WTC11 (cell line): ENCODE data around the gene RETREG3. TPM values are rescaled to one million over a fixed set of nuclear protein-coding genes. Genes with fewer than 3 reads are reported as not detected.

Experiments used
- ATAC-seq: fragments of 200-7000 bp; cut with Tn5 transposase; 2 replicates; pipeline ENCODE4 v1.10.0; 2021; ENCODE audit warnings: mild to moderate bottlenecking, moderate library complexity
- CTCF ChIA-PET: fragments of 300-600 bp; sonication (Branson Sonifier 250); formaldehyde crosslinking; loops from one replicate; lab custom pipeline; 2021; ENCODE audit warnings: antibody characterized with exemption; lab: Charles Lee
- POLR2A ChIA-PET: fragments of 350-600 bp; sonication (Branson Sonifier 250); formaldehyde crosslinking; loops from one replicate; lab custom pipeline; 2021; ENCODE audit warnings: antibody characterized with exemption; lab: Charles Lee
- DNase-seq: peaks from one replicate; pipeline ENCODE4 v3.0.0; 2021; ENCODE audit warnings: low spot score
- H3K27ac Mint-ChIP-seq: 2 replicates; pipeline ENCODE4 v1.8.0; 2021; ENCODE audit warnings: mixed read lengths
- H3K27me3 Mint-ChIP-seq: 2 replicates; pipeline ENCODE4 v1.8.0; 2021; ENCODE audit warnings: low read depth, mild to moderate bottlenecking, moderate library complexity, mixed read lengths
- H3K36me3 Mint-ChIP-seq: 2 replicates; pipeline ENCODE4 v1.8.0; 2021; ENCODE audit warnings: mixed read lengths
- H3K4me1 Mint-ChIP-seq: 2 replicates; pipeline ENCODE4 v1.8.0; 2022; ENCODE audit warnings: mixed read lengths
- H3K4me3 Mint-ChIP-seq: 2 replicates; pipeline ENCODE4 v1.8.0; 2021; ENCODE audit warnings: mild to moderate bottlenecking, moderate library complexity, mixed read lengths
- H3K9me3 Mint-ChIP-seq: 2 replicates; pipeline ENCODE4 v1.8.0; 2021; ENCODE audit warnings: mixed read lengths
- ATF2 ChIP-seq: sonication (generic); formaldehyde crosslinking; IDR thresholded peaks from 2 replicates; pipeline ENCODE4 v1.8.1; 2022; ENCODE audit warnings: low read depth, missing genetic modification reagents, borderline replicate concordance
- CBFB ChIP-seq: sonication (generic); formaldehyde crosslinking; IDR thresholded peaks from 2 replicates; pipeline ENCODE4 v1.8.1; 2022; ENCODE audit warnings: mild to moderate bottlenecking, low read depth, missing genetic modification reagents
- FOXJ3 ChIP-seq: sonication (generic); formaldehyde crosslinking; IDR thresholded peaks from 2 replicates; pipeline ENCODE4 v1.9.0; 2021; ENCODE audit warnings: missing genetic modification reagents, mild to moderate bottlenecking, borderline replicate concordance
- GABPB1 ChIP-seq: sonication (generic); formaldehyde crosslinking; IDR thresholded peaks from 2 replicates; pipeline ENCODE4 v1.8.1; 2023; ENCODE audit warnings: mild to moderate bottlenecking, missing genetic modification reagents
- IRF1 ChIP-seq: sonication (generic); formaldehyde crosslinking; IDR thresholded peaks from 2 replicates; pipeline ENCODE4 v1.8.0; 2023; ENCODE audit warnings: missing genetic modification reagents
- RELA ChIP-seq: sonication (generic); formaldehyde crosslinking; IDR thresholded peaks from 2 replicates; pipeline ENCODE4 v1.8.1; 2022; ENCODE audit warnings: missing genetic modification reagents, mild to moderate bottlenecking, borderline replicate concordance
- SP1 ChIP-seq: sonication (generic); formaldehyde crosslinking; conservative IDR thresholded peaks from 2 replicates; pipeline ENCODE4 v1.8.1; 2022; ENCODE audit warnings: missing genetic modification reagents
- ZNF138 ChIP-seq: sonication (generic); formaldehyde crosslinking; conservative IDR thresholded peaks from 2 replicates; pipeline ENCODE4 v1.8.1; 2022; ENCODE audit warnings: mild to moderate bottlenecking, moderate library complexity, missing genetic modification reagents
- ZNF532 ChIP-seq: fragments of 250-450 bp; sonication (Bioruptor Pico); IDR thresholded peaks from 2 replicates; pipeline ENCODE4 v1.9.0; 2021; ENCODE audit warnings: mild to moderate bottlenecking, borderline replicate concordance
- total RNA-seq: library from RNA; stranded (reverse); gene quantifications from 3 replicates; pipeline ENCODE4 v1.2.3, GENCODE V29; 2021
- TF ChIP-seq, protein P1 (sequence below): sonication (generic); formaldehyde crosslinking; IDR thresholded peaks from 2 replicates; pipeline ENCODE4 v1.8.1; 2022; ENCODE audit warnings: missing genetic modification reagents, borderline replicate concordance
- TF ChIP-seq, protein P2 (sequence below): sonication (generic); formaldehyde crosslinking; IDR thresholded peaks from 2 replicates; pipeline ENCODE4 v1.8.1; 2023; ENCODE audit warnings: mild to moderate bottlenecking, missing genetic modification reagents
- TF ChIP-seq, protein P3 (sequence below): sonication (generic); formaldehyde crosslinking; IDR thresholded peaks from 2 replicates; pipeline ENCODE4 v1.8.1; 2022; ENCODE audit warnings: mild to moderate bottlenecking, missing genetic modification reagents, moderate library complexity, borderline replicate concordance

RETREG3 gene
- total RNA-seq, 1 experiment from 2014 or later = 40.4 TPM

- Mint-ChIP-seq H3K27ac (peak overlapping the region; percentile 85), H3K36me3 (peaks cover 3% of the 10 kb centered on the region; the same call in 1 of the 2 replicates), H3K4me3 (peak overlapping the region; percentile 73), H3K4me1 (peaks cover 31% of the 10 kb centered on the region), H3K9me3 (no peaks in the 10 kb centered on the region), H3K27me3 (peaks cover 27% of the 10 kb centered on the region)
- TF ChIP-seq ATF2 (CRISPR knock-in tag) = no peak
- TF ChIP-seq, protein P1, sequence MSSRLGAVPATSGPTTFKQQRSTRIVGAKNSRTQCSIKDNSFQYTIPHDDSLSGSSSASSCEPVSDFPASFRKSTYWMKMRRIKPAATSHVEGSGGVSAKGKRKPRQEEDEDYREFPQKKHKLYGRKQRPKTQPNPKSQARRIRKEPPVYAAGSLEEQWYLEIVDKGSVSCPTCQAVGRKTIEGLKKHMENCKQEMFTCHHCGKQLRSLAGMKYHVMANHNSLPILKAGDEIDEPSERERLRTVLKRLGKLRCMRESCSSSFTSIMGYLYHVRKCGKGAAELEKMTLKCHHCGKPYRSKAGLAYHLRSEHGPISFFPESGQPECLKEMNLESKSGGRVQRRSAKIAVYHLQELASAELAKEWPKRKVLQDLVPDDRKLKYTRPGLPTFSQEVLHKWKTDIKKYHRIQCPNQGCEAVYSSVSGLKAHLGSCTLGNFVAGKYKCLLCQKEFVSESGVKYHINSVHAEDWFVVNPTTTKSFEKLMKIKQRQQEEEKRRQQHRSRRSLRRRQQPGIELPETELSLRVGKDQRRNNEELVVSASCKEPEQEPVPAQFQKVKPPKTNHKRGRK (CRISPR knock-in tag) = no peak
- TF ChIP-seq FOXJ3 (CRISPR knock-in tag) = no peak
- TF ChIP-seq ZNF138 = no peak
- no peak for TF ChIP-seq CBFB (CRISPR knock-in tag)
- TF ChIP-seq IRF1 (CRISPR knock-in tag) = no peak
- no peak for TF ChIP-seq RELA
- TF ChIP-seq ZNF532 = no peak
- peak; percentile 2; the same call in 1 of the 2 replicates for ATAC-seq
- CTCF ChIA-PET = interaction anchor here (0.7 to 7.1 kb wide), 10 partner anchors 8 to 355 kb away, joined by 3 to 65 read pairs (median 4); partner anchors contain the start of genes CAVIN1, KCNH4, PSMC3IP and STAT3
- no peak for DNase-seq
- POLR2A ChIA-PET = interaction anchor here (1.1 to 2.3 kb wide), 2 partner anchors 13 to 16 kb away, joined by 3 to 15 read pairs; no protein-coding TSS in a partner anchor
These were observed 73.8 kb downstream of the RETREG3 start for GRCh38 chr17:42535155-42536047.

DNA sequence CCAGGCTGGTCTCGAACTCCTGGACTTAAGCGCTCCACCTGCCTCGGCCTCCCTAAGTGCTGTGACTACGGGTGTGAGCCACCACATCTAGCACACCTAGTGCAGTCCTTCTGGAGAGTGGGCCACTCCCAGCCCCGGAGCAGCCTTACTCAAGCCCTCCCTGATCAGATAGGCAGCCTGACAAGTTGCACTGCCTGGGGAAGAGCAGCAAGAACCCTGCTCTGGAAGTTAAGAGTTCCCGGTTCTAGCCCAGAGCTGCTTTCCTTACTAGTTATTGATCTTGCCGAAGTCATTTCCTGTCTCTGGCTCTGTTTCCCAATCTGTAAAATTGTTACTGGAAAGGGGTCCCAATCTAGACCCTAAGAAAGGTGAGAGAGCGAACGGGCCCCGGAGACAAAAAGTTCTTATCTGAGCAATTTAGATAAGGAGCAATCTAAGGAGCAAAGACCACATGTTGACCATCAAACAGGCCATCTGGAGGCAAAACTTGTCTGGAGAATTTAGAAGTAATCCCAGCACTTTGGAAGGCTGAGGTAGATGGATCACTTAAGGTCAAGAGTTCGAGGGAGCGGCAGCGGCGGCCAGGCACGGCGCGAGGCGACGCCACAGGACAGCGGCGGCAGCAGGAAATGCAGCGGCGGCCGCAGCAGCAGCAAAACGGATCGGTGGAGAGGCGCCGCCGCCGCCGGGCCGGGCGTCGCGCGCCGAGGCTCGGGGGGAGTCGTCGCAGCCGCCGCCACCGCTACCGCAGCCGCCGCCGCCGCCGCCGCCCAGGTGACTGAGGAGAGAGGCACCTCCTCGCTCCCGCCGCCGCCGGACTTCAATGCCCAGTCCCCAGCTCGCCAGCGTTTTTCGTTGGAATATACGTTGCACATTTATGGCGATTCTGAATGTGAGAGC, 77.5 kb downstream of the RETREG3 start:
- peaks cover 35% of the 10 kb centered on the region for H3K27me3 Mint-ChIP-seq
- H3K4me1 Mint-ChIP-seq = peaks cover 18% of the 10 kb centered on the region
- POLR2A ChIA-PET = interaction anchor here (1.1 kb wide), 1 partner anchor 12 kb away, joined by 6 read pairs; no protein-coding TSS in a partner anchor
- ATAC-seq = peak; percentile 11
- TF ChIP-seq GABPB1 (CRISPR knock-in tag) (0 out of 2 replicates have a peak, but pooled peaks have one; percentile 23), SP1 (CRISPR knock-in tag) (no peak)
- TF ChIP-seq, protein P2, sequence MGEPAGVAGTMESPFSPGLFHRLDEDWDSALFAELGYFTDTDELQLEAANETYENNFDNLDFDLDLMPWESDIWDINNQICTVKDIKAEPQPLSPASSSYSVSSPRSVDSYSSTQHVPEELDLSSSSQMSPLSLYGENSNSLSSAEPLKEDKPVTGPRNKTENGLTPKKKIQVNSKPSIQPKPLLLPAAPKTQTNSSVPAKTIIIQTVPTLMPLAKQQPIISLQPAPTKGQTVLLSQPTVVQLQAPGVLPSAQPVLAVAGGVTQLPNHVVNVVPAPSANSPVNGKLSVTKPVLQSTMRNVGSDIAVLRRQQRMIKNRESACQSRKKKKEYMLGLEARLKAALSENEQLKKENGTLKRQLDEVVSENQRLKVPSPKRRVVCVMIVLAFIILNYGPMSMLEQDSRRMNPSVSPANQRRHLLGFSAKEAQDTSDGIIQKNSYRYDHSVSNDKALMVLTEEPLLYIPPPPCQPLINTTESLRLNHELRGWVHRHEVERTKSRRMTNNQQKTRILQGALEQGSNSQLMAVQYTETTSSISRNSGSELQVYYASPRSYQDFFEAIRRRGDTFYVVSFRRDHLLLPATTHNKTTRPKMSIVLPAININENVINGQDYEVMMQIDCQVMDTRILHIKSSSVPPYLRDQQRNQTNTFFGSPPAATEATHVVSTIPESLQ (CRISPR knock-in tag) = no peak
- TF ChIP-seq, protein P3, sequence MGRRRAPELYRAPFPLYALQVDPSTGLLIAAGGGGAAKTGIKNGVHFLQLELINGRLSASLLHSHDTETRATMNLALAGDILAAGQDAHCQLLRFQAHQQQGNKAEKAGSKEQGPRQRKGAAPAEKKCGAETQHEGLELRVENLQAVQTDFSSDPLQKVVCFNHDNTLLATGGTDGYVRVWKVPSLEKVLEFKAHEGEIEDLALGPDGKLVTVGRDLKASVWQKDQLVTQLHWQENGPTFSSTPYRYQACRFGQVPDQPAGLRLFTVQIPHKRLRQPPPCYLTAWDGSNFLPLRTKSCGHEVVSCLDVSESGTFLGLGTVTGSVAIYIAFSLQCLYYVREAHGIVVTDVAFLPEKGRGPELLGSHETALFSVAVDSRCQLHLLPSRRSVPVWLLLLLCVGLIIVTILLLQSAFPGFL (CRISPR knock-in tag) = no peak
- H3K9me3 Mint-ChIP-seq = no peaks in the 10 kb centered on the region
- no peak overlapping the region for H3K27ac Mint-ChIP-seq
- CTCF ChIA-PET = interaction anchor here (0.8 to 7.1 kb wide), 5 partner anchors 12 to 125 kb away, joined by 5 to 65 read pairs (median 6); no protein-coding TSS in a partner anchor
- peak; percentile 67 for DNase-seq
- H3K4me3 Mint-ChIP-seq = peak overlapping the region; percentile 69
- no peaks in the 10 kb centered on the region for H3K36me3 Mint-ChIP-seq
